Skin of body (tissue), 2 donors: ENCODE measurements around the gene RPS25. TPM values are rescaled to one million over a fixed set of nuclear protein-coding genes. Genes with fewer than 3 reads are reported as not detected.
A peak's percentile ranks its signal among the peaks of the same experiment; 100 is the strongest.
"Not testable (repeated sequence)": the region's sequence is repeated elsewhere in the genome, so short reads cannot be mapped to it uniquely, and the experiment has no call there.

Experiments used
- DNase-seq: peaks from one replicate; lab custom pipeline; 2025; lab: John Stamatoyannopoulos, UW
- total RNA-seq: library from RNA; depleted of rRNA; stranded (reverse); fragments of >200 nt; gene quantifications from one replicate; pipeline ENCODE4 v1.2.3, GENCODE V29; 2014

Gene RPS25
- total RNA-seq, 1 donor from 2014 or later: 818 TPM

- DNase-seq: not testable (repeated sequence)
Observed at GRCh38 chr11:119039471-119039870, 21.3 kb upstream of the RPS25 start.

DNA sequence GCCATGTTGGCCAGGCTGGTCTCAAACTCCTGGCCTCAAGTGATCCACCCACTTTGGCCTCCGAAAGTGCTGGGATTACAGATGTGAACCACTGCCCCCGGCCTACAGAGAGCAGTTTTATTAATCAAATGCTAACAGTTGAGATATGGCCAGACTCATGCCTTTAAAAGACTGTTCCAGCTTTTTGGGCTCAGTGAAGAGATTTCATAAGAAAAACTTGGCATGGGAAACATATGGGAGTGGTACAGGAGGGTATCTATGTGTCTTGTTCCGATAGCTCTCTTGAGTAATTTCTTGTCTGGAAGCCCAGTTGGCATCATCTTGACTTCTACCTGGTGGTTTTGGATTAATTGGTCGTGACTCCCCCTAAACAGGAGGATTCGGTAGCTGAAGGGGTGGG, 20.7 kb upstream of the RPS25 start:
- no peak for DNase-seq

DNA sequence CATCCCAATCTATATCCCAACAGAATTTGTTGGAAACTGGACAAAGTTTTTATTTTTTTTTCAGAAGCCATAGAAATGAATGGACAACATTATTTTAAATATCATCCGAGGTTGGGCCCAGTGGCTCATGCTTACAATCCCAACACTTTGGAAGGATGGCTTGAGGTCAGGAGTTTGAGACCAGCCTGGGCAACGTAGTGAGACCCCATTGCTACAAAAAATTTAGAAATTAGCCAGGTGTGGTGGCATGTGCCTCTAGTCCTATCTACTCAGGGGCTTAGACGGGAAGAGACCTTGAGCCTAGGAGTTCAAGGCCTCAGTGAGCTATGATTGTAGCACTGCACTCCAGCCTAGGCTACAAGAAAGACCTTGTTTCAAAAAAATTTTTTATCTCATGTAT, 16.7 kb upstream of the RPS25 start:
- no peak for DNase-seq

DNA sequence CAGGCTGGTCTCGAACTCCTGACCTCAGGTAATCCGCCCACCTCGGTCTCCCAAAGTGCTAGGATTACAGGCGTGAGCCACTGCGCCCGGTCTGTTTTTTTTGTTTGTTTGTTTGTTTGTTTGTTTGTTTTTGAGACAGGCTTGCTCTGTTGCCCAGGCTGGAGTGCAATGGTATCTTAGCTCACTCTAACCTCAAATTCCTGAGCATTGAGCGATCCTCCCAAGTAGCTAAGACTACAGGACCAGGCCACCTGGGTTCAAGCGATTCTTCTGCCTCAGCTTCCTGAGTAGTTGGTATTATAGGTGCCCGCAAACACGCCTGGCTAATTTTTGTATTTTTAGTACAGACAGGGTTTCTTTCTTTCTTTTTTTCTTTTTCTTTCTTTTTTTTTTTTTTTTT, 15.3 kb upstream of the RPS25 start:
- DNase-seq: not testable (repeated sequence)

DNA sequence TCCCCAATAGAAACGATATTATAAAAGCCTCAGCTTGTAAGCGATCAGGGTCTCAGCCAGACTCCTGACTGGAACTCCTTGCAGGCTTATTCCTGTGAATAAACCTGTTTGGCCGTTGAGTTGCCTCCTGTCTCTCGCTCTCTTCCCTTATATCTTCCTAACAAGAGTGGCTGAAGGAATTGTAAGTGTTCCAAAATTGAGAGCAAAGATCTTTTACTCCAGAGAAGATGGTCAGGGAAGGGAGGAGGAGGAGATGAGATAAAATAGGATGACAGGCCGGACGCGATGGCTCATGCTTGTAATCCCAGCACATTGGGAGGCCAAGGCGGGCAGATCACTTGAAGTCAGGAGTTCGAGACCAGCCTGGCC, 13.8 kb upstream of the RPS25 start:
- no peak for DNase-seq

GRCh38 chr11:119030329-119031047, 12.3 kb upstream of the RPS25 start, which contains the start of gene SLC37A4:
Gene SLC37A4, minus strand, starts transcription at chr11:119030877.
- peak; percentile 87 for DNase-seq

GRCh38 chr11:119030029-119030328, 11.8 kb upstream of the RPS25 start:
- no peak for DNase-seq

DNA sequence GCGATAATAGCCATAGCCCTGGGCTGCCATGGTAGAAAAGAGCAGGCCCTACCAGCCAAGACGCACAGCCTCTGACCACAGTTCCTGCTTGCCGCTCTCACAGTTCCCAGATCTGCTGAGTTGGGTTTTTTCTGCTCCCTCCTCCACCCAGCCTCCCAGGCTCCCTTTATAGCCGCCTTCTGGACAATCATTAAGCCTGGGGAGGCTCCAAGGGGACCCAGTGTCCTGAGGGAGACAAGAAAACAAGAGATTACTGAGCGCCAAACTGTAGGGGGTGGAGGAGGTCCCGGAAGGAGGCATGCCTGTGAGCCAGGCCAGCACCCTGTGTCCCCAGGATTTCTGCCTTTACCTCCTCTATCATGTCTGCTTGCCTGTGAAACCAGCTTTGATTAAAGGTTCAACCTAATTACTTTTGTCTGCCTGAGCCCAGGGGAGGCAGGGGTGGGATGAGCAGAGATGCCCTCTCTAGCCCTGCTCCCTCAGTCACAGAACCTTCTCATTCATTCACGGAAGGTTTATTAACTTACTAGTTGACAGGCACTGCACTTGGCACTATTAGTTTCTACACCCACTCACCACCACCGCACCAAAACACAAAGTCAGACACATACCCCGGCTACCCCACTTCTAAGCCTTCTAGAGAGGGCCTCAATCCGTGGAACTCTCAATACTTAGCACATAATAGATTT, 11.3 kb upstream of the RPS25 start:
- DNase-seq: no peak

DNA sequence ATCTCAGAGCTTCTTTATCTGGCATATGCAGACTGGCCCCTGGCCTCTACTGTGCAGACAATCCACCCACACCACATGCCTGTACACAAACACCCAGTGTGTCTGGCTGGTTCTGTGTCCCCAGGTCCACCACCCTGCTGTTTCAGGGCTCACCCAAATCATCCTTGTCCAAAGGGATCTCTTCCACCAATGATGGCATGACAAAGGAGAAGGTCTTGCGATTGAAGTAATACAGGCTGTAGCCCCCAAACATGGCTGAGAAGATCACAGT, 10.9 kb upstream of the RPS25 start:
- no peak for DNase-seq

DNA sequence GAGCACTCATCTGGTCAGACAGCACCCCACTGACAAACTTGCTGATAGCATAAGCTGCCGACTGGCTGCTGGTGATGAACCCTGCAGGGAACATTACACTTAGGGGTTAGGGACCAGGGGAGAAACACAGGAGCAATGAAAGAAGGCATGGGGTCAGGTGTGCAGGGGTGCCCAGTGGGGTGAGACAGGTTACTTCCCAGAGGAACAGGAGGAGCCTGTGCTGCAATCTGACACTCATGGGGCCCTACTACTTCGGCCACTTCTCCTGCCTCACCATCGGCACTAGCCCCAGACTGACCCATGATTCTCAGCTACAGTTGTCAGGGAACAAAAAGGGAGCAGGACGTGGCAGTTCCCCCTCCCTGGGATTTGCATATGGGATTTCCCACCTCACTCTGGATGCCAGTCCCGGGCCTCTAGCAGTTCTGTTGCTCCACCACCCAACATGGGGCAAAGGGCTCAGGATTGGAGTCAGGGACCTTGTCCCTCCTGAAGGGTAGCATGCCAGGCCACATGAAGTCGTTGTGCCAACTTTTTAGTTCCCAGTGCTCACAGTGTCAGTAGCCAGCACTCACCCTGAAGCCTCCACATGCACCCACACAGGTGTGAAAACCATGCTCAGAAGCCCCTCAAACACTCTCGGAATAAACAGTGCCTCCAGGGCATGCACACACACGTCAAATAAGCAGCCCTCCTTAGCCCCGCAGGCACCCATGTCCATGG, 10.4 kb upstream of the RPS25 start:
- no peak for DNase-seq

DNA sequence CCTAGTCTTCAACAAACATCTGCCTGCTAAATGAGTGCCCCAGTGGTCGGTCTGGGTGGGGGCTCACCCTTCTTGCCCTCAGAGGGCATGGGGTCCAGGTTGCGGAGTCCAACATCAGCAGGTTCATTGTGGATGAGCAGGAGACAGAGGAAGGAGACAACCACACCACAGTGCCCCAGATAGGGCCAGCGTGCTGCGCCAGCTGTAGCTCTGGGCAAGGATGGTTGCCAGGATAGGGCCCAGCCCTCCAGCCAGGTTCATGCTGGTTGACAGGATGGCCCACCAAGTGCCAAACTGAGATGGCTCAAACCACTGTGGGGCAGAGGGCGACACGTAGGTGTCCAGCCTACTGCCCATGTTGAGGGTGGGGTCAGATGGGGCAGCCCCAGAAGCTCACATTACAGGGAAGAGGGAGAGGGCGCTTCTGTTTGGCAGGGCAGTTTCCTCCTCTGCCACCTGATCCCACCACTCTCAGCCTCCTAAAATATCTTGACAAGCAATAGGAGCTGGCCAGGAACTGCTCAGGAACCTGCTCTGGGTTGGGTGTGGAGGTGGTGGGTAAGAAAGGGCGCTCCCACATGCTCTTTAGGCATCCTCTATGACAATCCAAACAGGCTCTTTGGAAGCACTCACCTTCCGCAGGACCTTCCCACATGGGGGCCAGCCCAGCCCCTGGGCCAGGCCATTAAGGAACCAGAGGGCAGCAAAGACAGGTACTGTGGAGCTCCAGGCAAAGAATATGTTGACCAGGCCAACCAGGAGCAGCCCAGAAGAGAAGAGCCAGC, 9.6 kb upstream of the RPS25 start:
- no peak for DNase-seq

GRCh38 chr11:119026970-119027369, 8.8 kb upstream of the RPS25 start:
- DNase-seq: no peak

DNA sequence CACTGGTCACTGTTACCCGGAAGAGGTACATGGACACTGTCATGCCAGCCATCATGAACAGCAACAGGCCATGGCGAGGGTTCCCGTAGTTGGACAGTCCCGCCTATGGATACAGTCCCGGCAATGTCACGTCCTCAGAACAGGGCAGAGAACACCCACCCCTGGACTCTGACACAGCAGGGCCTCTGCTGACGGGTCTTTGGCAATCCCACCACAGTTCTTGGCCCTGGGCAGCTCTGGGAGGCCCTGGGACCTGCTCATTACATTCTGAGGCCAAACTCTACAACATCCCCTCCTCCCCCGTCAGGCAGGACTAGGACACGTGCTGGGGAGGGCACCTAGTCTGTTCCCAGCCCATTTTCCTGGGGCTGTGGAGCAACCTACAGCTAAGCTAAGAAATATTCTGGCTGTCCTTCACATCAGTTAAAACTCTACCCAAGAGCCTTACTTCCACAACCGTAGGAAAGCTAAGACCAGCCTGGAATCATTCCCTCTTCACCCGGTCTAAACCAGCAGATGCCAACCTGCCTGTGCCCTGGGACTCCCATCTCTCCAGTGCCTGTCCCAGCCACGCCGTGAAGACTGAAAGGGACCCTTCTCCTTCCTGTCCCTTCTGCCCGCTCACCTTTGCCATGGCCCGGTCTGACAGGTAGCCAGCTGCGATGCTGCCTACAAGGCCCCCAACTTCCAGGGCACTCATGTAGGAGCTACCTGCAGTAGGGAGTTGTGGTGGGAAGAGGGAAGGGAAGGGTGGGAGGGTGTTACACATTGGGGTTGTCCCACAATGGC, 8.0 kb upstream of the RPS25 start:
- no peak for DNase-seq

DNA sequence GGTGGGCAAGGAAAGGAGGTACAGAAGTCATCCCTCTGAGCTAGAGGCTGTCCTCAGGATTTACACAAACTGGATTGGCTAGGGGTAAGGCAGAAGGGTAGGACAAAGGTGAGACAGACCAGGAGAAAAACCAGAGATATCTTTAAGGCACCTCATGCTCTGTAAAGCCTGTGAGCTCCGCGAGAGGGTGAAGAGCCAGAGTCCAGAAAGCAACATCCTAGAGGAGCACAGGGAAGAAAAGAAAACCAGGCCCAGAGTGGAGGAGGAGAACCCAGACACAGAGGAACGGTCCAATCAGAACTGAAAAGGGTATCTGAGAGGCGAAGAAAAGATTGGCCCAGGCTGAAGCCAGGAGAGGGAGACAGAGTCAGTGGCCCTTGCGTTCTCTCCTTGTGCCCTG, 7.4 kb upstream of the RPS25 start:
- DNase-seq: no peak

GRCh38 chr11:119025099-119025473, 6.9 kb upstream of the RPS25 start:
- no peak for DNase-seq

- DNase-seq: no peak
Observed at GRCh38 chr11:119024430-119025098, 6.4 kb upstream of the RPS25 start.

DNA sequence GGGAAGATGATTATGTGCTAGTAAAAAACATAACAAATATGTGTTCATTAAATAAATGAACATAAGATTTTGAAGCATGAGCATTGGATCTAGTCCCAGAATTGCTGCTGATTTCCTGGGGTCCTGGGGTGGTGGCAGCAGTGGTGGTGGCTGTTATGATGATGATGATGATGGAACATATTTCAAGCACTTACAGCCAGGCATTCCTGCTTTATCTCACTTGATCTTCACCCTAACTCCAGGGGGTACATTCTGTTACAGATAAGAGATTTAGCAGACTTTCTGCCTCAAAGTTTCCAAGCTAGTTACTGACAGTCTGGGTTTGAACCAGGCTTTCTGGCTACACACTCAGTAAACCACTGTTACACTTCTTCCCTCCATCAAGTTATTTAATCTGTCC, 5.6 kb upstream of the RPS25 start:
- DNase-seq: no peak

DNA sequence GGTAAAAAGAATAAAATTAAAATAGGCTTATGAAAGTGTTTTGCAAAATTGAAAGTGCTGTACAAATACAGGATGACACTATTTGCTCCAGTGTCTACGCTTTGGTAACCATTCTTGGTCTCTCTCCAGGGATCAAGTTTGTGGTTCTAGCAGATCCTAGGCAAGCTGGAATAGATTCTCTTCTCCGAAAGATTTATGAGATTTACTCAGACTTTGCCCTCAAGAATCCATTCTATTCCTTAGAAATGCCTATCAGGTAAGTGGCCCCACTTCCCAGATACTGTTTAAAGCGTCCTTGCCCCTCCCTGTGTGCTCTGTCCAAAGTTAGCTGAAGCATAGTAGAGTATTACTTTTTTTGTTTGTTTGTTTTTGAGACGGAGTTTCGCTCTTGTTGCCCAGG, 3.5 kb upstream of the RPS25 start:
- DNase-seq: no peak

DNA sequence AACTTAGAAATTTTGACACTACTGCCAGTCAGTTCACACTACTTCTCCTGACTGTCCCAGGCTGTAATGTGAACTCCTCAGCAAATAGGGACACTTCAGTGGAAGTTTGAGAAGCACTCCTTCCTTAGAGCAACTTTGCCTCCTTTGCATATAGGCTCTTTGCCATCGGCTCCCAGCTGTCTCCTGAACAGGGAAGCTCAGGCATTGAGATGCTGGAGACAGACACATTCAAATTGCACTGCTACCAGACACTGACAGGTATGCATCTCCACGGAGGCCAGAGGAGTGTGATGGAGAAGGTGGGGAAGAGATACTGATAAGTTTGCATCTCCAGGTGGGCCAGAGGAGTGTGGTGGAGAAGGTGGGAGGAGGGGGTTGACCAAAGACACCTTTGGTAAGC, 1.9 kb upstream of the RPS25 start:
- DNase-seq: no peak

DNA sequence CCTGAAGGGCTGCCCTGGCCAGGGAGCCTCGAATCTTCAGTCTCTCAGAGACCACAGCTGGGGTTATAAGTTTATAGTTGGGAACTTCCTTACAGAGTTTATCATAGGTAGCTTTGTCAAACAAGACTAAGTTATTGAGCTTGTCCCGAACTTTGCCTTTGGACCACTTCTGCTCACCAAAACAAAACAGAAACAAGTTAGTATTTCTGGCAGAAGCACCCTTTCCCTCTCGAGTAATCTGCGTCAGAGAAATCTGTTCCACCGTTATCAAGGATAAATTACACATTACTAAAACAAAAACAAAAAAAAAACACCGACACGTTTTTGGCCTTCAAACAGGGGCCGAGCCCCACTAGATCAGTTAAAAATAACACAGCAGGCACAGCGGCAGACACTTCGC, 766 bp downstream of the RPS25 start:
- DNase-seq: not testable (repeated sequence)
